Measurements from ENCODE around the gene PIGU. TPM values are rescaled to one million over a fixed set of nuclear protein-coding genes. Genes with fewer than 3 reads are reported as not detected.
A peak's percentile ranks its signal among the peaks of the same experiment; 100 is the strongest.
"Not testable (repeated sequence)": the region's sequence is repeated elsewhere in the genome, so short reads cannot be mapped to it uniquely, and the experiment has no call there.

The PIGU gene
- total RNA-seq, 1 donor from 2014 or later, result 45.8 TPM

- H3K4me3 Mint-ChIP-seq (ENCODE audit: low read depth), result no peak overlapping the region
- H3K36me3 Mint-ChIP-seq (ENCODE audit: insufficient read depth), result peaks cover 10% of the 10 kb centered on the region
- no peaks in the 10 kb centered on the region for H3K9me3 Mint-ChIP-seq (ENCODE audit: low read depth)
- no peaks in the 10 kb centered on the region for H3K4me1 Mint-ChIP-seq (ENCODE audit: low read depth)
- DNase-seq (ENCODE audit: low spot score, unreplicated experiment), result no peak
- H3K27me3 Mint-ChIP-seq, result no peaks in the 10 kb centered on the region
- no peak for TF ChIP-seq CTCF (IDR thresholded peaks at IDR 0.05; ENCODE audit: unreplicated experiment)
- no peak overlapping the region for H3K27ac Mint-ChIP-seq
Observed at GRCh38 chr20:34669094-34669493, 7.8 kb downstream of the PIGU start.

GRCh38 chr20:34664751-34665150, 12.1 kb downstream of the PIGU start:
- not testable (repeated sequence) for H3K4me1 Mint-ChIP-seq (ENCODE audit: low read depth); H3K9me3 Mint-ChIP-seq (ENCODE audit: low read depth); H3K36me3 Mint-ChIP-seq (ENCODE audit: insufficient read depth); H3K27me3 Mint-ChIP-seq; H3K4me3 Mint-ChIP-seq (ENCODE audit: low read depth); DNase-seq (ENCODE audit: low spot score, unreplicated experiment)
- H3K27ac Mint-ChIP-seq, result peak overlapping the region; percentile 64

GRCh38 chr20:34663213-34663943, 13.5 kb downstream of the PIGU start:
- Mint-ChIP-seq H3K9me3 (ENCODE audit: low read depth) (no peaks in the 10 kb centered on the region), H3K36me3 (ENCODE audit: insufficient read depth) (peaks cover 7% of the 10 kb centered on the region), H3K4me3 (ENCODE audit: low read depth) (no peak overlapping the region), H3K27me3 (no peaks in the 10 kb centered on the region), H3K27ac (no peak overlapping the region), H3K4me1 (ENCODE audit: low read depth) (peaks cover 2% of the 10 kb centered on the region)
- no peak for DNase-seq (ENCODE audit: low spot score, unreplicated experiment)
- TF ChIP-seq CTCF (IDR thresholded peaks at IDR 0.05; ENCODE audit: unreplicated experiment), result no peak

- H3K27me3 Mint-ChIP-seq; H3K27ac Mint-ChIP-seq; H3K9me3 Mint-ChIP-seq (ENCODE audit: low read depth); H3K4me1 Mint-ChIP-seq (ENCODE audit: low read depth); H3K4me3 Mint-ChIP-seq (ENCODE audit: low read depth); DNase-seq (ENCODE audit: low spot score, unreplicated experiment): not testable (repeated sequence)
- peaks cover 13% of the 10 kb centered on the region for H3K36me3 Mint-ChIP-seq (ENCODE audit: insufficient read depth)
Observed at GRCh38 chr20:34661811-34662210, 15.1 kb downstream of the PIGU start.

GRCh38 chr20:34658654-34659053, 18.2 kb downstream of the PIGU start:
- not testable (repeated sequence) for H3K27me3 Mint-ChIP-seq; H3K9me3 Mint-ChIP-seq (ENCODE audit: low read depth); H3K27ac Mint-ChIP-seq; H3K4me3 Mint-ChIP-seq (ENCODE audit: low read depth); H3K4me1 Mint-ChIP-seq (ENCODE audit: low read depth); DNase-seq (ENCODE audit: low spot score, unreplicated experiment)
- H3K36me3 Mint-ChIP-seq (ENCODE audit: insufficient read depth), result peaks cover 23% of the 10 kb centered on the region

- H3K27ac Mint-ChIP-seq, result no peak overlapping the region
- no peak for DNase-seq (ENCODE audit: low spot score, unreplicated experiment)
- H3K27me3 Mint-ChIP-seq, result no peaks in the 10 kb centered on the region
- H3K4me3 Mint-ChIP-seq (ENCODE audit: low read depth), result no peak overlapping the region
- TF ChIP-seq CTCF (IDR thresholded peaks at IDR 0.05; ENCODE audit: unreplicated experiment), result no peak
- peaks cover 3% of the 10 kb centered on the region for H3K9me3 Mint-ChIP-seq (ENCODE audit: low read depth)
- H3K4me1 Mint-ChIP-seq (ENCODE audit: low read depth), result peaks cover 1% of the 10 kb centered on the region
- H3K36me3 Mint-ChIP-seq (ENCODE audit: insufficient read depth), result peaks cover 41% of the 10 kb centered on the region
Observed at GRCh38 chr20:34654207-34654744, 22.6 kb downstream of the PIGU start.

GRCh38 chr20:34651200-34651599, 25.7 kb downstream of the PIGU start:
- Mint-ChIP-seq H3K4me1 (ENCODE audit: low read depth) (peaks cover 6% of the 10 kb centered on the region), H3K27ac (peak overlapping the region; percentile 19), H3K36me3 (ENCODE audit: insufficient read depth) (peaks cover 34% of the 10 kb centered on the region), H3K4me3 (ENCODE audit: low read depth) (no peak overlapping the region), H3K9me3 (ENCODE audit: low read depth) (peaks cover 6% of the 10 kb centered on the region), H3K27me3 (no peaks in the 10 kb centered on the region)
- no peak for TF ChIP-seq CTCF (IDR thresholded peaks at IDR 0.05; ENCODE audit: unreplicated experiment)
- DNase-seq (ENCODE audit: low spot score, unreplicated experiment), result no peak

Data from progenitor cell of endocrine pancreas (in vitro differentiated cells).